Left lobe of liver (tissue), 2 donors: Measurements from ENCODE around the gene CD38. TPM values are rescaled to one million over a fixed set of nuclear protein-coding genes. Genes with fewer than 3 reads are reported as not detected.
A peak's percentile ranks its signal among the peaks of the same experiment; 100 is the strongest.
"Not testable (repeated sequence)": the region's sequence is repeated elsewhere in the genome, so short reads cannot be mapped to it uniquely, and the experiment has no call there.

ENCODE experiments used
- ATAC-seq: fragments of 200-7000 bp; cut with Tn5 transposase; one replicate; pipeline ENCODE4 v1.9.1; 2020; ENCODE audit warnings: mild to moderate bottlenecking, moderate library complexity
- DNase-seq: peaks from one replicate; pipeline ENCODE4 v3.0.0-alpha.2; 2020; ENCODE audit warnings: low spot score
- total RNA-seq: library from RNA; stranded (reverse); gene quantifications from one replicate; pipeline ENCODE4 v1.2.1, GENCODE V29; 2021
- donor health status: DM: no; HTN: no; CAD: no; lungs with moderate emphysema.
- donor health status: DM: no; HTN: yes; CAD: no.

CD38 gene
- total RNA-seq = 4.6 TPM

DNA sequence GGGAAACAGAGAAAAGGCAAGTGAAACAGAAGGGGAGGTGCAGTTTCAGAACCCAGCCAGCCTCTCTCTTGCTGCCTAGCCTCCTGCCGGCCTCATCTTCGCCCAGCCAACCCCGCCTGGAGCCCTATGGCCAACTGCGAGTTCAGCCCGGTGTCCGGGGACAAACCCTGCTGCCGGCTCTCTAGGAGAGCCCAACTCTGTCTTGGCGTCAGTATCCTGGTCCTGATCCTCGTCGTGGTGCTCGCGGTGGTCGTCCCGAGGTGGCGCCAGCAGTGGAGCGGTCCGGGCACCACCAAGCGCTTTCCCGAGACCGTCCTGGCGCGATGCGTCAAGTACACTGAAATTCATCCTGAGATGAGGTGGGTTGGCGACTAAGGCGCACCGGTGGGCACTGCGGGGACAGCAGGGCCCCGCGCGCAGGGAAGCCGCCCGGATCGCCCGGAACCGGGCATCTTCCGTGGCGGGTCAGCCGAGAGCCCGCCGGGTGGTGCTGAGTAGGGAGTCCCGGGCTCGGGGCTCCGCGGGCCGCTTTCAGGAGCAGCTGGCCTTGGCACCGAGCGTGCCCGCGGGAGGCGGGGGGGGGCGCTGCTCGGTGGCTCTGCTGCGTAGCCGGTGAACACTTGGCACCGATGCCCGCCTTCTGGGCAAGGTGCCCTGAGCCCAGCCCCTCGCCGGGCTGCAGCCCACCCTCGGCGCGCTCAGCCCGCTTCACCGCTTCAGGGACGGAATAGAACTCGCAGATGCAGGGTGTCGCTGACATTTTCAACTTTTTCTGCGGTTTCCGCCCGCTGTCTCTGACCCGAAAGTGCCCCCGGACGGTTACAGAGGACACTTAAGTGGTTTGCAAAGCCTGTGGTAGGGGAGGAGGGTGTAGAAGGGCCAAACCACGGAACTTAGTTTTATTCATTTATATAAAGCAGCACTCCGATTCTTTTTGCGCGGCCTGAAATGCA, at the start of gene CD38:
Gene CD38, plus strand, starts transcription at position 40 of the 953 bp plus-strand sequence. Its CDS starts 87 bp downstream, at position 127.
- ATAC-seq (peak; percentile 86), DNase-seq (peak; percentile 69)

DNA sequence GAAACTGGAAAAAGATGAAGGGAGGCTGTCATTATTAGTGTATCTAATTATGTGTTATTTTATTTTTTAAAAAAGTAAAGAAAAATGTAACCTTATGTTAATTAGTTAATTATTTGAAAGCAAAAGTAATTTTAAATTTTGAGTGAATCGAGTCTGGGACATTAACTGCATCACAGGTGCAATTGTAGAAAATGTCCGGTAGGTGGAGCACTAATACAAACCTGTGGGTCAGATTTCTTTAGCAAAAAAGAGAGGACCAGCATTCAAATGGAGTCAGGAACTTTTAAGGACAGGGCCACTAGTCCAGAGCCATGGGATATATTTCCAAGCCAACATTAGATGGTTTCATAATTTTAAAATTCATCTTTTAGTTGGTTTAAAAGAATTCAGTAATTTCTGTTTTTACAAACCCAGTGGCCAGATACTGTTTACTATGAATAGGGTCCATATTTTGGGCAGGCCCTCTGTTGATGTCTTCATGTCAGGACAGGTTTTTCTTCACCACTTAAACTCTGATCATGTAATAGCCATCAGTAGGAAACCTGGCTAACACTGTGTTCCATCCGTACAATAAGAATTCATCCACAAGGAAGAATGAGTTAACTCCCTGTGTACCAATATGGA, 48.1 kb upstream of the CD38 start:
- peak; percentile 97 for ATAC-seq
- no peak for DNase-seq

DNA sequence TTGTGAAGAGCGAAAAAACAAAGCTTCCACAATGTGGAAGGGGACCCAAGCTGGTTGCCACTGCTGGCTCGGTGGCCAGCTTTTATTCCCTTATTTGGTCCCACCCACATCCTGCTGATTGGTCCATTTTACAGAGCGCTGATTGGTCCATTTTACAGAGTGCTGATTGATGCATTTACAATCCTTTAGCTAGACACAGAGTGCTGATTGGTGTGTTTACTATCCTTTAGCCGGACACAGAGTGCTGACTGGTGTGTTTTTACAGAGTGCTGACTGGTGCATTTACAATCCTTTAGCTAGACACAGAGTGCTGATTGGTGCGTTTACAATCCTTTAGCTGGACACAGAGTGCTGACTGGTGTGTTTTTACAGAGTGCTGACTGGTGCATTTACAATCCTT, 45.1 kb upstream of the CD38 start:
- DNase-seq, ATAC-seq: not testable (repeated sequence)

DNA sequence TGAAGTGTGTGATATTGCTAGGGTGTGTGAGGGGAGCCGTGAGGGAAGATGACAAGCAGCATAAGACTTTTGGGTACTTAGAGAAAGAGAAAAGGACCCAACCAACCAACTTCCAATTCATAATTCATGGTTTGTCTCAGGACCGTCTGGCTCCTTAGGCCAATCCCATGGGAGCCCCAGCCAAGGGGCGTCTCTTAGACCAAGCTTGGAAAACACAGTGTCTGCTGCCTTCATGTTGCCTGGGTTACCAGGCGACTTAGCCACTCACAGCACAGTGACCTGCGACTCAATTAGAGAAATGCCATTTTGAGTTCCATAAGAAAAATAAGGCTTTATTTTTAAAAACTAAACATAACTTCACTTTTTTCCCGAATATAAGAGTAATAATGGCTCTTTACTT, 42.6 kb upstream of the CD38 start:
- ATAC-seq = no peak
- no peak for DNase-seq

DNA sequence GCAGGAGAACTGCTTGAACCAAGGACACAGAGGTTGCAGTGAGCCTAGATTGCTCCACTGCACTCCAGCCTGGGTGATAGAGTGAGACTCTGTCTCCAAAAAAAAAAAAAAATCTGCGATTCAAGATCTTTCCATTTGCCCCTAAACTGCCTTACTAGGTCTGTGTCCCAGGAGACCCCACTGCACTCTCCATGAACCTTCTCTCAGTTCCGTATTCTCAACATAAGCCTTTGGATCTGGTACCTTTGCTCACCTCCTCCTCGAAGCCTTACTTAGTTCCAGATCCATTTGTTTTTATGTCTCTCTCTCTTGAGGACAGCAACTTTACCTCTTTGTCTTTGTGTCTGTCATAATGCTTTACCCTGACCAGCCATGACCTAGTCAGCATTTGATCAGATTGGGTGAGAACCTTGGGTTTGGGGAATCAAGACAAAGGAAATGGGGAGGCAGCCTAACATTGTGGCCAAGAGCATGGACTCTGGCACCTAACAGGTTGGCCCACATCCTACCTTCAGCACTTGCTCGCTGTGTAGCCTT, 41.5 kb upstream of the CD38 start:
- ATAC-seq = no peak
- DNase-seq = no peak

DNA sequence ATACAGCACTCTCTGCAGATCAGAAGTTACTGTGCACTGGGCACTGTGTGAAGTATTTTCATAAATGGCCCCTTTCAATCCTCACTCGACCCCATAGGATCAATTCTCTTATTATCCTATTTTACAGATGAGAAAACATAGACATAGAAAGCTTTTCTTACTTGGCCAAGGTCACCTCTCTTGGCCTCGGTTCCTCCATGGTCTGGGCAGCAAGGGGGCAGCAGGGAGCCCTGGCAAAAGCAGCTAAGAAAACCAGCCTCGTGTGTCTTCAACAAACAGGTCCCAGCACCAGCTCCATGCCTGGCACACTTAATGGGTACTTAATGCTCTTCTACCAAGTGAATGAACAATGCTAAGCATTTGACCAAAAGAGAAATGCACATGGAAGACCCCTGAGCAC, 40.9 kb upstream of the CD38 start:
- ATAC-seq (no peak), DNase-seq (no peak)

DNA sequence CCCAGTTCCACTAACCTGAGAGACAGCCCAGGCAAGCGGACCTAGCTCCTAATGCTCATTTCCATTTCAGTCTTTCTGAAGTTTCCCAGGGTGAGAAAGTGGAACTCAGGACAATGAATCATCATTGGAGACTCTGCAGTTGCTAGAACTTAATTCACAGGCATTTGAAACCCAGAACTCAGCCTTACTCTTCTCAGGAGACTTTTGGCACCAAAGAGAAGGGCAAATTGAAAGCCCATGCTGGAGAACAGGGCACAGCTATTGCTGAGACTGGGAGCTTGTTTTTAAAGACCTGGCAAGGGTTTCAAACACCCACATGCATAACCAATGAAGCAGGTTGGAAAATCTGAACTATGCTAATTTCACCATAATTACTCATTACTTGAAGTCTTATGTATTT, 39.3 kb upstream of the CD38 start:
- DNase-seq (no peak), ATAC-seq (no peak)

DNA sequence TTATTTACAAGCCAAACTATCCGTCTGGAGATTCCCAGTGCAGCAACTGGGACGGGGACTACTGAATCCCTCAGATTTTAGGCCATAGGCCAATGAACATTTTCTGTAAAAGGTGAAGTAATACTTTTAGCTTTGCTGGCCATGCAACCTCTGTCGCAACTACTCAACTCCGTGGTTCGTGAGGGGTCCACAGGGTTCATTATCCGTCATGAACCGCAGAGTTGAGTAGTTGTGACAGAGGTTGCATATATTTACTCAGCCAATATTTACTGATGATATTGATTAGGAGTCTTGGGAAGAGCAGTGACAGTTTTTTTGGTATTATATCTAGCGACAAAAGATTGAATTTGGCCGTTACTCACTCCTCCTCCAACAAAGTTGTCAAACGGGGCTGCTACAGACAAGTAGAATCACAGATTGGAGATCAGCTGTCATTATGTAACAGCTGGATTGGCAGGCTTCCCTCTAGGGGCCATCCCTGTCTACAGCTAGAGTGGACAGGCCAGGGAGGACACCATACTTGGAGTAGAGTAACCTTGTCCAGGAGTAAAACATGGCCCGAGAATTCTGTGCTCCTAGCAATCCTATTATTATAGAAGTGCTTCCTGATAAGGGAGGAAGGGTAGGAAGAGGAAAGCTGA, 37.2 kb upstream of the CD38 start:
- DNase-seq = peak; percentile 87
- ATAC-seq = peak; percentile 88

DNA sequence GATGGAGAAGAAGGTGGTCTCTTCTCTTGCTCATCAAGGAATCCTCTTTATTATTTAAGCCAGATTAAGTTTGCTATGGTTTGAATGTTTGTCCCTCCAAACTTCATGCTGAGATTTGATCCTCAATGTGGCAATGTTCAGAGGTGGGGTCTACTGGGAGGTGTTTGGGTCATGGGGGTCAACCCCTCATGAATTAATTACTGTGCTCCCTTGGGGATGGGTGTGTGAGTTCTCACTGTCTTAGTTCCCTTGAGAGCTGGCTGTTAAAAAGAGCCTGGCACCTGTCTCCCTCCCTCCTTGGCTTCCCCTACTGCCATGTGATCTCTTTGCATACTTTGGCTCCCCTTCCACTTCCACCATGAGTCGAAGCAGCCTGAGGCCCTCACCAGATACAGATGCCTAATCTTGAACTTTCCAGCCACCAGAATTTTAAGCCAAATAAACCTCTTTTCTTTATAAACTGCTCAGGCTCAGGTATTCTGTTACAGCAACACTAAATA, 36.0 kb upstream of the CD38 start:
- ATAC-seq = no peak
- no peak for DNase-seq

DNA sequence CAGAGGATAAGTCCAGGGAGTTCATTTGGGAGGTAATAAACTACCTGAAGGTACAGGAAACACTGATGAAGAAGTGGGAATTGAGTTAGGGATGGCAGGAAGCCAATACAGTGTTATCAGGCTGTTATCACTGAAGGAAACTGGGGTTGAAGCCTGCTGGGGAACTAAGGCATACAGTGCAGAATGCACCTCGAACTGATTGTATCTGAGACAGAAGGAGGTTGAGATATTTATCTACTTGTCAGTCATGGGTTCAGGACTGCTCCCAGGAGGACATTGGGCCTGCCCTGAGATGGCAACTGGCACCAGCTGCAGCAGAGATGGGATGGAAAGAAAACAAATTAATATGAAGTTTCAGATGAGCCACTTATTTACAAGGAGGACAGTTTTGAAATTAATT, 35.5 kb upstream of the CD38 start:
- ATAC-seq (no peak), DNase-seq (no peak)

DNA sequence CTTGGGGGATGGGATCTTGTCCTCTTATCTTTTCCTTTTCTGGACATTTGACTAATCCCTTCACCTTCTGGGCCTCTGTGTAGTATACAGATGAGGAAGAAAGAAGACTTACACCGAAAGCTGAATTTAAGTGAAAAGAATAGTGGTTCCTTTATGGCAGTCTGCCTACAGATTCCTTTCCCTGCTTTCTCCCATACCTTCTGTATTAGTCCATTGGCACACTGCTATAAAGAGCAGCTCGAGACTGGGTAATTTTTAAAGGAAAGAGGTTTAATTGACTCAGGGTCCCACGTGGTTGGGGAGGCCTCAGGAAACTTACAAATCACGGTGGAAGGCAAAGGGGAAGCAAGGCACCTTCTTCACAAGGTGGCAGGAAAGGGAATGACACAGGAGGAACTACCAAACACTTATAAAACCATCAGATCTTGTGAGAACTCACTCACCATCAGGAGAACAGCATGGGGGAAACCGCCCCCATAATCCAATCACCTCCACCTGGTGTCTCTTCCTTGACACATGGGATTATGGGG, 34.0 kb upstream of the CD38 start:
- DNase-seq (no peak), ATAC-seq (no peak)

DNA sequence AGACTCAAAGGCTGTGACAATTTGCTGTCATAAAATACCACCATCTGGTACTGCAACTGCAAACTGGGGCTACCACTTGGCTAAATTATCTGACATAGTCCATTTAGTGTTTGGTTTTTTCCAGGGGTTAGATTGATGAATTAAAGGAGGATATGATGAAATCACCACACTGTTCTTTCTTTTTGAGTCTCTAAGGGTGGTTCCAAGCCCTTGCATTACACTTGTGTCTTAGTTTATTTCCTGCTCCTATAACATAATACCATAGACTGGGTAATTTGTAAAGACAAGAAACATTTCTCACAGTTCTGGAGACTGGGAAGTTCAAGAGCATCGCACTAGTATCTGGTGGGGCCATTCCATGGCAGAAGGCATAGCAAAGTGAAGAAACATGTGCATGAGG, 32.0 kb upstream of the CD38 start:
- ATAC-seq (no peak), DNase-seq (no peak)

DNA sequence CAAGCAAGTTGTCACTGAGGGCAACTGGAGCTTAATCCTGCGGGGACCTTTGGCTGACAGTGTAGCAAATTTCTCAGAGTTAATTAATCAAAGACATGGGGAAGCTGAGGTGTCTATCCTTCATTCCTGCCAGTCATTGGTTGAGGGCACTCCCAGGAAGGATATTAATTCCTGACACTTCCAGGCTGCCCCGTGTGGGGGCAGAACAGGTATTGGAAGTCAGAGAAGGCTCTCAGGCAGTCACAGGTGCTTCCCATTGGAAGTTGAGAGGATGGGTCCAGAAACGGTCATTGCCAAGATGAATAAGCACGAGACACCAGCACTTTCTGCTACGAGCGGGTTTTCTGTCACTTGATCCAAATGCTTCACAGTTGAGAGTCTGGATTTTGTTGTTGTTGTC, 29.1 kb upstream of the CD38 start:
- ATAC-seq (no peak), DNase-seq (no peak)

DNA sequence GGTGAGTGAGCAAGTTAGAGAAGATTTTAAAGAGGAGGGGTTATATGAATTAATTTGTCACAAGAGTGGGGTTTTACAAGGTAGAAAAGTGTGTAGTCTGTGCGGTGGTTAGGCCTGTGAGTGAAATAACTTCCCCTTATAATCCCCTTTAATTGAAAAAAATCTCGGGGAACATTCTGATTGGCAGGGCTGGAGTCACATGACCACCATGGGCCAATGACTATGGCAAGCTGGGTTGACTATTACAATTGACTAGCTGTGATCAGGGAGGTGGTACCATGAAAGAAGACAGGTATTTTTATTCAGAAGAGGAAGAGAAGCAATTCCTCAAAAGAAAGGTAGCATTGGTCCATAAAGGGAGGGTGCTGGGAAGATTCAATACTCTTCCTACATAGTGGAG, 27.0 kb upstream of the CD38 start:
- ATAC-seq = no peak
- DNase-seq = no peak

DNA sequence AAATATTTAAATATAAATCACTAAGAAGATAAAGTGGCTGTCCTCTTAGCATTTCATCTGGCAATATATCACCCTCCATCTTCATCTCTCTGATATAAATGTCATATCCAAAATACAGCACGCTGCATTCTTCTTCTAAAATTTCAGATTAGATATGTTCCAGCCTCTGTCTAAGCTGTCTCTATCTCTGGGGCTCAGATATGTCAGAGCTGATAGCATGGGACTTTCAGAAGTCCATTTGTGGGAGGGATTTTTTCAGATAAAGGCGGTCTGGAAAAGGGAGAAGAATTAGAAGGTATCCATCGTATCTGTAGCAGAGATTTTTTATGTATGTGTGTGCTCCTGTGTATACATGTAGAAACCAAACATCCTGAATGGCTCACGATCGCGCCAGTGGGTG, 25.0 kb upstream of the CD38 start:
- DNase-seq (no peak), ATAC-seq (no peak)

DNA sequence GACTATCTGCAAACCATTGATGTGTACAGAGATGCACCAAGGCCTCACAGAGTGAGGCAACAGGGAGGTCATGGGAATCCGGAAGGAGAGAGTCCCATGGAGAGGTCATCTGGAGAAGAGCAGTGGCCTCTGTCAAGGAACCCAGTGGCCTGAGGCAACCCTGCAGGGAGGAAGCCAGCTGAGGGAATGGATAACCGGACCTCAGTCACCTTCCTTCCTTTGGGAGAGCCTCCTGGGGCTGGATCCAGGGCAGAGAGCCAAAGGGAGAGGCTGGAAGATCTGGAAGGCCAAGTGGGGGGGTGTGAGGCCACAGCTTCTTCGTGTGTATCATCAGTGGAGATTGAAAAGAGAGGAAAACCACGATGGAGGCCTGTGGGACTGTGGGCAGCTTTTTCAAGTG, 24.3 kb upstream of the CD38 start:
- peak; percentile 52 for DNase-seq
- peak; percentile 87 for ATAC-seq

DNA sequence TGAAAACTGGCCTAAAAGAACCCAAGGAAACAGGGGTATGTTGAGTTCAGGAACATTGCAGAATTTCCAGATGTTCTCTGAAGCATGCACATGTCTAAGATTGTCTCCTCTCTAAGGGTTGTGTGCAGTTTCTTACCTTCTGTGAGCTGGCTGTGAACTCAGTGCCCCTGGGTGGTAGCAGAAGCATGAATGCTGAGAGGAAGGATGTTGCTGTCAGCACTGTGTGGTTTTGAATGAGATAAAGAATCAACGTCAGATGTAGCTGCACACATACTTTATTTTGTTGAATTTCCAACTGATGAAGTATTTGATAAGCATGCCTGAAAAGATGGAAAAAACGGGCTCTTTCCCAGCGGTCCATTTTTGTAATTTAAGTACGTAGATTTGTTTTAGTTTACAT, 23.8 kb upstream of the CD38 start:
- ATAC-seq (peak; percentile 42), DNase-seq (no peak)

DNA sequence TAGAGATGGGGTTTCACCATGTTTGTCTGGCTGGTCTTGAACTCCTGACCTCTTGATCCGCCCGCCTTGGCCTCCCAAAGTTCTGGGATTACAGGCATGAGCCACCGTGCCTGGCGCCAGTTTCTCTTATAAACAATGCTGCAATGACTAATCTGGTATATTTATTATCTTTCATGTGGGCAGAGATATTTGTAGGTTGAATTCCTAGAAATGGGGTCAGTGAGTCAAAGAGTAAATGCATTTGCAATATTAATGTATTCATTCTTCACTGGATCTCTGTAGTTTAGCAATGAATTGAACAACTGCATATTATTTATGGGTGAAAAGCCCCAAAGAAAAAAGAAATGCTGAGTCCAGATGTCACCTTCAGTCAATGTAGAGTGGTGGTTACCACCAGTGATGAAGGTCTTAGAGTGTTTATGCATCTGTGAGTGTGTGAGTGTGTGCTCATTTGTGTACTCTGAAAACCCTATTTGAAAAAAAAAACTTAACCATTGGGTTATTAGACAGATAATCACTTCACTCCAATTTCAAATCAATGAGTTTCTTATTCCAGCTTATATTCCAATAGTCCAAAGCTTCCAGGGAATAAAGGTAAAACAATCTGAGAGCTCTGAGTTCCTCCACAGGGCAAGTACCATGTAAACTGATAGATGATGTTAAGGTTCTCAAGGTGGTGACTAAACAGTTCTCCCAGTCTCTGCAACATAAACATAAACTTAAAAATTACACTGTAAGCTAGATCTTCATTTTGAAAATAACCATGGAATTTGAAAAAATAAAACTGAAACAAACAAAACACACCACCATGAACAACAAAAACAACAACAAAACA, 22.6 kb upstream of the CD38 start:
- DNase-seq (no peak), ATAC-seq (no peak)

DNA sequence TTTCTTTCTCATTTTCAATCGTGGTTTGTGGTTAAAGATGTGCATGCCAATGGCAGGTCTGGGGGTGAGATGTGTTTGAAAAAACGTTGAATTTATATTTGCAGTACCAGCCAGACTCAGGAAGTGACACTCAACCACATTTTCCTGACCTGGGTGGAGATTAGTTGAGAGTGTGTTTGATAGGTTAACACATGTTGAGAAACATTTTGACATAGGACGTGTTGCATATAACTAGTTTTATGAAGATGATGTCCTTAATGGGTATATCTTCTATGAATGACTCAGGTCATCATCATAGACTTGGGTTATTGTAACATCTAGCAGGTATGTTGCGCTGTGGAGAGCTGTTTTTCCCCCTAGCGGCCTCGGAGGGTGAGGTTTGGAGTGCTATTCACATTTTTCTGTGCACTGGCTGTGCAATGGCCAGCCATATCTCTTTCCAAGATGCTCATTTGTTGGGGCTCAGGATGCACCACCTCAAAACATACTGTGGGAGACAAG, 21.7 kb upstream of the CD38 start:
- no peak for DNase-seq
- no peak for ATAC-seq

DNA sequence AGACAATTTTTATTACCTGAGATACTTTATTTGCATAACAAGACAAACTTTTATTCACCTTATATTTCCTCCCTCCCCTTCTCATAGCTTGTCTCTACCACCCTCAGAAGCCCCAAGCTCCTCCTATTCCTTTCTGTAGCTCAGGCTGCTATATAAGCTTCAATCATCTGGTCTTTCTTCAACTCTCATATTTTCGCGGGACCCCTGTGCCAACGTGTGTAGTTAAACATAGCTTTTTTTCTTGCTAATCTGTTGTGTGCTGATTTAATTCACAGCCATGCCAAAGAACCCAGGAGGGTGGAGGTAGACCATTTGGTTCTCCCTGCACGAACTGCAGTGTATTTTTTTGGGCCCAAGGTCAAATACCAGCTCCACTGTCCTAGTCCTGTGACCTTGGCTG, 21.1 kb upstream of the CD38 start:
- DNase-seq (no peak), ATAC-seq (no peak)
